Mesothelial cell of epicardium (in vitro differentiated cells): ENCODE data around the gene TSPAN3. TPM values are rescaled to one million over a fixed set of nuclear protein-coding genes. Genes with fewer than 3 reads are reported as not detected.

Experiments used
- DNase-seq, 2 experiments: peaks; one replicate each; pipeline ENCODE4 v3.0.0; 2021; ENCODE audit warnings: low spot score in 2 of 2; ENCODE audit not compliant: unreplicated experiment in 2 of 2
- H3K27ac Mint-ChIP-seq: 2 replicates; pipeline ENCODE4 v1.8.0; 2021; ENCODE audit warnings: mixed read lengths
- H3K27me3 Mint-ChIP-seq: 2 replicates; pipeline ENCODE4 v1.8.0; 2021; ENCODE audit warnings: low read depth, mixed read lengths
- H3K36me3 Mint-ChIP-seq: 2 replicates; pipeline ENCODE4 v1.8.0; 2021; ENCODE audit warnings: mixed read lengths
- H3K4me1 Mint-ChIP-seq: 2 replicates; pipeline ENCODE4 v1.8.0; 2021; ENCODE audit warnings: mixed read lengths
- H3K4me3 Mint-ChIP-seq: 2 replicates; pipeline ENCODE4 v1.8.0; 2021; ENCODE audit warnings: mild to moderate bottlenecking, moderate library complexity, mixed read lengths
- H3K9me3 Mint-ChIP-seq: 2 replicates; pipeline ENCODE4 v1.8.0; 2021; ENCODE audit warnings: mixed read lengths
- total RNA-seq: library from RNA; stranded (reverse); gene quantifications from 3 replicates; pipeline ENCODE4 v1.2.1, GENCODE V29; 2021
- TF ChIP-seq, protein P1 (sequence below): fragments of 200-600 bp; sonication (generic); IDR thresholded peaks from one replicate; pipeline ENCODE4 v1.5.0; 2021; ENCODE audit warnings: antibody characterized with exemption; ENCODE audit not compliant: unreplicated experiment

TSPAN3 gene
- total RNA-seq, 1 donor from 2014 or later = 307 TPM

DNA sequence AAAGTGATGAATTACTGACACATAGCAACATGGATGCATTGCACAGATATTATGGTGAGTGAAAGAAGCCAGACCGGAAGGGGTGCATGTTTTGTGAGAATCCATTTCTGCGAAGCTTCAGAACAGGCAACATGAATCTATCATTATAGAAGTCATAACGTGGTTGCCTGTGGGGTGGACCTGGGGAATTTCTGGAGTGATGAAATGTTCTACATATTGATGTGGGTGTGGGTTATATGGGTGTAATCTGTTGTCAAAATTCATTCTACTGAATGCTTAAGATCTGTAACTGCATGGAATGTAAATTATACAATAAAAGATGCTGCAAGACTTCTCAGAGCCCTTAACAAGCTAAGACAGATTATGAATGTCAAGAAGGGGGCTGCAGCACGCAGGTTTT lies 25.2 kb upstream of the TSPAN3 start:
- Mint-ChIP-seq H3K9me3 (no peaks in the 10 kb centered on the region), H3K4me3 (no peak overlapping the region), H3K4me1 (peaks cover 31% of the 10 kb centered on the region), H3K36me3 (no peaks in the 10 kb centered on the region), H3K27ac (no peak overlapping the region), H3K27me3 (no peaks in the 10 kb centered on the region)
- TF ChIP-seq, protein P1, sequence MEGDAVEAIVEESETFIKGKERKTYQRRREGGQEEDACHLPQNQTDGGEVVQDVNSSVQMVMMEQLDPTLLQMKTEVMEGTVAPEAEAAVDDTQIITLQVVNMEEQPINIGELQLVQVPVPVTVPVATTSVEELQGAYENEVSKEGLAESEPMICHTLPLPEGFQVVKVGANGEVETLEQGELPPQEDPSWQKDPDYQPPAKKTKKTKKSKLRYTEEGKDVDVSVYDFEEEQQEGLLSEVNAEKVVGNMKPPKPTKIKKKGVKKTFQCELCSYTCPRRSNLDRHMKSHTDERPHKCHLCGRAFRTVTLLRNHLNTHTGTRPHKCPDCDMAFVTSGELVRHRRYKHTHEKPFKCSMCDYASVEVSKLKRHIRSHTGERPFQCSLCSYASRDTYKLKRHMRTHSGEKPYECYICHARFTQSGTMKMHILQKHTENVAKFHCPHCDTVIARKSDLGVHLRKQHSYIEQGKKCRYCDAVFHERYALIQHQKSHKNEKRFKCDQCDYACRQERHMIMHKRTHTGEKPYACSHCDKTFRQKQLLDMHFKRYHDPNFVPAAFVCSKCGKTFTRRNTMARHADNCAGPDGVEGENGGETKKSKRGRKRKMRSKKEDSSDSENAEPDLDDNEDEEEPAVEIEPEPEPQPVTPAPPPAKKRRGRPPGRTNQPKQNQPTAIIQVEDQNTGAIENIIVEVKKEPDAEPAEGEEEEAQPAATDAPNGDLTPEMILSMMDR = no peak
- no peak for DNase-seq

DNA sequence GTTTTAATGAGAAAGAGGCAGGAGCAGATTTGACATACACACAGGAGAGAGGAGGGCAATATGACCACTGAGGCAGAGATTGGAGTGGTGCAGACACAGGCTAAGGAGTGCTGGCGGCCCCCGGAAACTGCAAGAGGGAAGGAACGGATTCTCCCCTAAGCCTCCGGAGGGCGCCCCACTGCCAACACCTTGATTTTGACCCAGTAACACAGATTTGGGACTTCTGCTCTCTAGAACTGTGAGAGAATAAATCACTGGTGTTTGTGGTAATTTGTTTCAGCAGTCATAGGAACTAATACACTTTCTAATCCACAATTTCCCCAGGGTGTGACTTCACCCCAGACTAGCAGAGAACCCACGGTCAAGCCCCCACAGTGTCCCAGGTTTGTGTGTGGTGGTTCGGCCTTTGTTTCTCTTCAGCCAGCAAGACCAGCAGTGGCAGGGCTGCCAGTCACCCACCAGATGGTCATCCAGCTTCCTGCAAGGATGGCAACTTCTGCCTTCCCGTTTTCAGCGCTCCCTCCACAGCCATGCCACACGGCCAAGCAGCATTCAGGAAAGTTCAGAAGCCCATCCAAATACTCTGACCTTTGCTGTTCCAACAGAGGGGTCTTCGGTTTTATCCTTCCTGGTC lies 23.6 kb upstream of the TSPAN3 start:
- no peaks in the 10 kb centered on the region for H3K9me3 Mint-ChIP-seq
- no peaks in the 10 kb centered on the region for H3K27me3 Mint-ChIP-seq
- no peak overlapping the region for H3K27ac Mint-ChIP-seq
- peaks cover 31% of the 10 kb centered on the region for H3K4me1 Mint-ChIP-seq
- no peak overlapping the region for H3K4me3 Mint-ChIP-seq
- no peak for DNase-seq
- TF ChIP-seq, protein P1 = no peak
- H3K36me3 Mint-ChIP-seq = no peaks in the 10 kb centered on the region

DNA sequence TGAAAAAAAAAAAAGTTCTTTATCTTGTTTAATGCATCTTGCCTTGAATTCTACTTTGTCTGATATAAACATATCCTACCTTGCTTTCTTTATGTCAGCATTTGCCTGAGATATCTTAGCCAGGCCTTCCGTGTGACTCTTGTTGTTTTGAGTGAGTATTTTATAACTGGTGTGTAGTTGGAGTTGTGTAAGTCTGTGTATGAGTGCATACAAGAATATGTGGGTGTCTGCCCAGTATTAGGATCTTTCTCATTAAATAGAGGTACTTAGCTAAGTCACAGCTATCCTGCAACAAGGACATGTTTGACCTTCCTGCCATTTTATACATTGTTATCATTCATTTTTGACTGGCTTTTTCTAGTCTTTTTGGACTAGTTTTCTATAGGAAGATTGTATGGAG lies 22.5 kb upstream of the TSPAN3 start:
- Mint-ChIP-seq H3K4me1 (peaks cover 31% of the 10 kb centered on the region), H3K27me3 (no peaks in the 10 kb centered on the region), H3K27ac (no peak overlapping the region), H3K36me3 (no peaks in the 10 kb centered on the region), H3K9me3 (no peaks in the 10 kb centered on the region), H3K4me3 (no peak overlapping the region)
- TF ChIP-seq, protein P1 = no peak
- no peak for DNase-seq

DNA sequence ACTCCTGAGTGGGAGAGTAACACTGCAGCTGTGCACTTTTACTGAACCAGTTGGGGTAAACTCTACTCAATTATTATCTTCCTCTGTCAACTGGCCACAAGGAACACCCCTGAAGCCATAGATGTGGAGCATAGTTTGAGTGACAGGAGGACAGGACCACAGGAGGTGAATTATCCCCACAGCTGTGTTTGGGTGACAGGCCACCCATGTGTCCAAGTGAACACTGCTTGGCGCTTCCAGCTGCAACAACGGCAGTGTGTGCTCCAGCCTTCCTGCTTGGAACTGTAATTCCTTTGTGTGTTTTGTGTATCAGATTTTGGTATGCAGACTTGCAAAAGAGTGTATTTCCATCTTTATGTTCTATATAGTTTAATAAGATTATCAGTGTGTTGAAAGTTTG lies 20.2 kb upstream of the TSPAN3 start:
- no peak overlapping the region for H3K27ac Mint-ChIP-seq
- H3K27me3 Mint-ChIP-seq = no peaks in the 10 kb centered on the region
- no peak for DNase-seq
- TF ChIP-seq, protein P1 = no peak
- no peaks in the 10 kb centered on the region for H3K9me3 Mint-ChIP-seq
- H3K4me1 Mint-ChIP-seq = peaks cover 13% of the 10 kb centered on the region
- no peak overlapping the region for H3K4me3 Mint-ChIP-seq
- no peaks in the 10 kb centered on the region for H3K36me3 Mint-ChIP-seq

DNA sequence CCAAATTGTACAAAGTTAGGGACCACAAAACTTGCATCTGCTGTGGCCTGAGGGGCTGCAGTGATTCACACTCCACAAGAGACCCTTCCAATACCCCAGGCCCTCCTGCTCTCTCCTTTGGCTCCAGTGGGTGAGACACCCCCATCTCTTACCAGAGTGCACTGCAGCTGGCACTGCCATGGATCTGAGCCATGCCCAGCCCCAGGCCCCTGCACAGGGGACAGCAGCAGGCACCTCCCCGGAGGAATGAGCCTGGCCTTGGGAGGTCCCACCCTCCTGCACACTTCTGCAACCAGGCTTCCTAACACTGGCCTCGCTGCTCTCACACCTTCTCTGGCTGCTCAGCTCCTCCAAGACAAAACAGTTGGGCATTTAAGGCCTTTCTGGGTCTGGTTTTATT lies 16.3 kb upstream of the TSPAN3 start:
- H3K27me3 Mint-ChIP-seq = no peaks in the 10 kb centered on the region
- H3K36me3 Mint-ChIP-seq = no peaks in the 10 kb centered on the region
- no peaks in the 10 kb centered on the region for H3K9me3 Mint-ChIP-seq
- H3K4me1 Mint-ChIP-seq = peaks cover 10% of the 10 kb centered on the region
- H3K27ac Mint-ChIP-seq = no peak overlapping the region
- TF ChIP-seq, protein P1 = no peak
- no peak overlapping the region for H3K4me3 Mint-ChIP-seq
- no peak for DNase-seq

DNA sequence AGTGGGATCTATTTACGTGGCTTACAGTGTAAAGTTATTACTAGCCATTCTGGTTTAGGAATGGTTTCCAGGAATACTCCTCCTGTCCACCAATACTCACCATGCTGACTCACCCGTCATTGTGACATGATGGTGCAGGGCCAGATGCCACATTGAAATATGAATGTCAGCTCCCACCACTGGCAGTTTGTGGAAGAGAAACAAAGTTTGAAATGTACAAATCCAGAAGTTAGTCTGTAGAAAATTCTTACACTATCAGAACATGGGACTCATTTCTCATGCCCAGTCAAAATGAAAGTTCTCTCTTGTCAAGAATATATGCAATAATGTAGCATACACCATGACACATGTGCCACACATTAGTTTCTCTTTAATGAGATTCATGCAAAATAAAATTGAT lies 14.4 kb upstream of the TSPAN3 start:
- Mint-ChIP-seq H3K36me3 (no peaks in the 10 kb centered on the region), H3K9me3 (no peaks in the 10 kb centered on the region), H3K4me3 (no peak overlapping the region), H3K27me3 (no peaks in the 10 kb centered on the region), H3K27ac (no peak overlapping the region), H3K4me1 (peaks cover 10% of the 10 kb centered on the region)
- DNase-seq = no peak
- TF ChIP-seq, protein P1 = no peak
